Measurements from ENCODE around the gene ZNF554. TPM values are rescaled to one million over a fixed set of nuclear protein-coding genes. Genes with fewer than 3 reads are reported as not detected.
A peak's percentile ranks its signal among the peaks of the same experiment; 100 is the strongest.

Gene ZNF554
- polyA plus RNA-seq (ENCODE audit: insufficient read length), result 11.1 TPM
- long read RNA-seq, donor 1, partial matches to known transcripts, result 0 of 2 reads
- long read RNA-seq, donor 1, other reads (novel, unspliced or antisense), result 0 of 2 reads
- long read RNA-seq, donor 2, result 0 reads
- long read RNA-seq, donor 3, full-length matches to known transcripts, result 3 of 3 reads
- long read RNA-seq, donor 3, partial matches to known transcripts, result 0 of 3 reads
- long read RNA-seq, donor 3, other reads (novel, unspliced or antisense), result 0 of 3 reads
- long read RNA-seq, donor 4, result 0 reads
- long read RNA-seq, donor 5, partial matches to known transcripts, result 0 of 1 reads
- long read RNA-seq, donor 5, other reads (novel, unspliced or antisense), result 0 of 1 reads
- long read RNA-seq, donor 6, partial matches to known transcripts, result 0 of 1 reads
- long read RNA-seq, donor 6, other reads (novel, unspliced or antisense), result 0 of 1 reads
- long read RNA-seq, donor 7, full-length matches to known transcripts, result 7 of 7 reads
- long read RNA-seq, donor 7, partial matches to known transcripts, result 0 of 7 reads
- long read RNA-seq, donor 7, other reads (novel, unspliced or antisense), result 0 of 7 reads
- long read RNA-seq, donor 8, full-length matches to known transcripts, result 2 of 2 reads
- long read RNA-seq, donor 8, partial matches to known transcripts, result 0 of 2 reads
- long read RNA-seq, donor 8, other reads (novel, unspliced or antisense), result 0 of 2 reads

DNA sequence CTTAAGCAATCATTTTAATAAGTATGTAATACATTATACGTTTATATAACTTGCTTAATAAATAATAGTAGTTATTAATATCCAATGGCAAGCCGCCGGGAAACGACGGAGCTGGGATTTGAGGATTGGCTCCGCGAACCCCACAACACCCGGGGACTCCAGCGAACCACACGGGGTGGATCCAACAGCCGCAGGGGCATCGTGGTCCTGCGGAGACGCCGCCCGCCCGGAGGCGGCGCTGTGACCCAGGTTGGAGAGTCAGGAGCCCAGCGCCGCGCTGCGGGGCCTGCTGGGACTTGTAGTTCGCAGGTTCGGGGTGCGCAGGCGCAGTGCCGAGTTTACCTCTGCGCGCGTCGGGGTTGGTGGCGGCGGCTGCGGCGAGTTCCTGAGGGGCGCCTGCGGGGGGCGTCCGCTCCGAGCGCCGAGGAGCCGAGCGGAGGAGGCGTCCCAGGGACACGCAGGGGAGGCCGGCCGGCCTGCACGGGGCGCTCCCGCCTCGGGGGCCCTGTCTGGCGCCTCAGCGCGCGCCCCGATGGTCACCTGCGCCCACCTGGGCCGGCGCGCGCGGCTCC lies at the start of gene ZNF554:
TSS of gene ZNF554 (plus strand) at position 329 of the 572 bp plus-strand sequence. CDS start at position 533, 204 bp downstream.
- peak; percentile 95 for DNase-seq

DNA sequence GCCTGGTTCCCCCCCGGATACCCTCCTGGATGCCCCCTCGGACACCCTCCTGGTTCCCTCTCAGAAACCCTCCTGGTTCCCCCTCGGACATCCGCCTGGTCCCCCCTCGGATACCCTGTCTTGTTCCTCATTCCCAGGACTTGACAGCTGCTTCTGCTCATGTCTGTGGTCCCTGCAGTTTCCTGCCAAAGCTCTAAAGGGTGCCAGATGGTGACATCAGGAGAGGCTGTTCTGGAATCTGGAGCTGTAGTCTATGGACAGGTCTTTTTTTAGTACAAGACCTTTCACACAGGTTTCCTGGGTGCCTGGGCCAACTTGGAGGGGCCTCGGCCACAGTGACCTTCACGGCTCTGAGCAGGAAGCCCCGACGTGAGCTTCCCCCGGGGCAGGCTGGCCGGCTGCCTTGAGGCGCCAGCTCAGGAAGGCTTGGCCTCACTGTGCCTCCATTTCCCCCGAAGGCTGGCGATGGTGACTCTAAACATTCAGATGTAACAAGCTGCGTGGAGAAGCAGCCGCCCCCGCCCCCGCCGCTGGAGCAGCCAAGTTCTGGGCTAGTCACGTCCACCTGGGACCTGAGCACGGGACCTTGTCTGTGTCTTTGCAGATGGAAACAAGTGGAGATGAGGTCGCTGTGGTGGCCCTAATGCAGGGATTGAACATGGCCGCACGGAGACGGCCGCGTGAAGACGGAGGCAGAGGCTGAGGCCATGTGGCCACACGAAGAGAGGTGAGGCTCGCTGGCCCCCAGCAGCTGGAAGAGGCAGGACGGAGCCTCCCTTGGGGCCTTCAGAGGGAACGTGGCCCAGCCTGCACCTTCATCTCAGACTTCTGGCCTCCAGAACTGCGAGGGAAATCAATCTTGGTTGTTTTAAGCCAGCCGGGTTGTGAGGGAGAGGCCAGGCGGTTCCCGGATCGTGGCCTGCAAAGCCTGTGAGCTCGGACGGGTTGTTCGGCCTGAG lies 49.3 kb upstream of the ZNF554 start:
- DNase-seq, result no peak

DNA sequence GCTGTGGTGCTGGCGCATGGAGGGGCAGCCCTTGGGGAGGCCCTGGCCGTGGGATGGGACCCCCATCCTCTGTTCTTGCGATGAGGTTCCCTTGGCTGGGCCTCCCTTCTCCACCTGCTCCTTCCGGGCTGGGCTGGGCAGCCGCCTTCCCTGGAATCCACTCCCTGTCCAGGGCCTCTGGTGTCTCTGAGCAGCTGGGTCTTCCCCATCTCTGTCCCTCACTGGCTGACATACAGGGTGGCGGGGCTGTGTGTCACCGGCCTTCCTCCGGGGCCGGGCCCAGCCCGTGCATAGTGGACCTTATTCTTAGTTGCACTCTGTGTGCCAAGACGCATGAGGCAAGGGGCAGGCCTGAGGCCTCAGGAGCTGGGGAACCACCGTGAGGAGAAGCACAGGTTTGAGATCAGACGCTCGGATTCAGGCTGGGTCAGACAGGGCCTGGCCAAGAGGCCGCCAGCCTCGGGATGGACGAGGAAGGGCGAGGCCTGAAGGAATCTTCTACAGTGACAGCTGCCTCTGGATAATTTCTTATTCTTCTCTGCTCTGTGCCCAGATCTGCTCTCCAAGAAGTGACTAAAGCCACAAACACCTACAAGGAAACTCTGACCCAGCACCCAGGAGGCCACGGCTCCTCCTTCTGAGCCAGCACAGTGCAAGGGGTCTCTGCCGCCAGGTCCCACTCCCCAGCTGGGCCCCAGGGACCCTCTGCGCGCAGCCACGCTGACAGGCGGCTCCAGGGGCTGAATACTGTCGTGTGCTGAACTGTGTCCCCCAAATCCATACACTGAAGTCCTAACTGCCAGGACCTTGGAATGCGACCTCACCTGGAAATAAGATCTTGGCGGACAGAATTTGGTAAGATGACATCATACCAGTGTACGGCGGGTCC lies 47.6 kb upstream of the ZNF554 start:
- DNase-seq, result no peak

GRCh38 chr19:2774083-2774679 lies 45.5 kb upstream of the ZNF554 start:
- DNase-seq, result no peak

DNA sequence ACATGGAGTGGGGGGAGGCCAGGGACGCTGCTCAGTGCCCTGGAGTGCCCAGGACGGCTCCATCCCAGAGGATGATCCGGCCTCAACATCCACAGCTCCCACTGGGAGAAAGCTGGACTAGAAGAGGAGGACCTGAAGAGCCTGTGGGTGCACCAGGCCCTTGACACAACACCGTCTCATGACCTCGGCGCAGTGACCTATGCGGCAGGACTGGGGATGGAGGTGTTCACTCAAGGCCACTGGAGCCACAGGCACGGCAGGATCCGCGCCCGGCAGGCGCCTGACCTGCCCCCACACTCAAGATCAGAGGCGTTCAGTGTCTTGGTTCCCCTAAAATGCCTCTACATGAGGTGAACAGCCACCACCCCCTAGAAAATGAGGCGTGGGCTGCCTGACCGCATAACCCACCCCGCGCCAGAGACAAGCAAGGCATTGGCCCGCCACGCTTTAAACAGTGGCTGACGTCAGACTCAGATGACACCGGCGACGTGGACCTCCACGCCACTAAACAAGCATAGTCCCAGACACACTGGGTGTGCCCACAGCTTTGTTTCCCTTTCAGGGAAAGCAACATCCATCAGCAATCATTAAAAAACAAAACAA lies 44.6 kb upstream of the ZNF554 start:
- no peak for DNase-seq

- no peak for DNase-seq
Observed at GRCh38 chr19:2775556-2776430, 43.9 kb upstream of the ZNF554 start.

- no peak for DNase-seq
Observed at GRCh38 chr19:2777952-2778683, 41.5 kb upstream of the ZNF554 start.

DNA sequence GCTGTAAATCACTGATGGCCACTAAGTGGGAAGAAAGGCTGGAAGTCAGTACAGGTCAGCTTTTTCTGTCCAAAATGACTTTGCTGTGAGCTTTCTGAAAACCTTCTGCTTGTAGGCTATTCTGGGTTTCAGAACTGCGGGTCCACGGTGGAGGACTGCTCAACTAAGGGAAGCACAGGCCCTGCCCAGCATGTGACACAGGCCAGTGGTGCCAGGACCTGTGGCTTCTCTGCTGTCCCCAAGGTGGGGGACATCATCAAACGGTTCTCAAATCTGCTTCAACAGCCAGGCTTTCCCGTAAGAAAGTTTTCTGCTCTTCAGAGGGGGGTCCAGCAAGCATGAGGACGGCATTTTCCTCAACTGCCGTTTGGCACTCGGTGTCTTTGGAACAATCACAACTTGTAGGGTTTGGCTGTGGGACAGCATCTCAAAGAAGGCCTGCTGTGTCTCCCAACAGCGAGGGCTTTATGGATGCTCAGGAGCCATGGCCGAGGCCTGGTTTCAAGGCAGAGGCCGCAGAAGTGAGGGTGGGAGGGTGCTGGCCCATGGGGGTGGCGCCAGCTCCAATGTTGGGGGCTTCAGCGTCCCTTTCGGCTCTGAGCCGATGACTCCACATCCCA lies 40.4 kb upstream of the ZNF554 start:
- DNase-seq, result no peak

GRCh38 chr19:2780284-2780683 lies 39.4 kb upstream of the ZNF554 start:
- DNase-seq, result no peak

- no peak for DNase-seq
Observed at GRCh38 chr19:2782329-2782935, 37.2 kb upstream of the ZNF554 start.

GRCh38 chr19:2782936-2783780 lies 36.5 kb upstream of the ZNF554 start, which contains the start of gene SGTA:
Gene SGTA (minus strand): TSS chr19:2783273. CDS start chr19:2769068, 14,205 bp downstream.
- DNase-seq, result peak; percentile 99

DNA sequence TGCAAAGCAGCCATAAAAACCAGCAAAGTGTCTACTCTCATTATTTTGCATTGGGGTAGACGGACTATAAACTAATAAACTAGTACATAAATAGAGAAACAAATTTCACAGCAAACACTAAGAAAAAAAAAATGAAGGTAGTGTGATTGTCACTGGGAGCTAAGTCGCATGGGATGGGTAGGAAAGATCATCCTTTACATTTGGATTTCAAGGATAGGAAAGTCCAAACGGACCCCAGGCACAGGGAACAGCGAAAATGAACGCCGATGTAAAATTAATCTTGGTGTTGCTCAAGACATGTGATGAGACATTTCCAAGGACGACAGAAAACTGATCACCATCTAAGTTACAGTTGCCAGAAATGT lies 35.9 kb upstream of the ZNF554 start:
- DNase-seq, result no peak

DNA sequence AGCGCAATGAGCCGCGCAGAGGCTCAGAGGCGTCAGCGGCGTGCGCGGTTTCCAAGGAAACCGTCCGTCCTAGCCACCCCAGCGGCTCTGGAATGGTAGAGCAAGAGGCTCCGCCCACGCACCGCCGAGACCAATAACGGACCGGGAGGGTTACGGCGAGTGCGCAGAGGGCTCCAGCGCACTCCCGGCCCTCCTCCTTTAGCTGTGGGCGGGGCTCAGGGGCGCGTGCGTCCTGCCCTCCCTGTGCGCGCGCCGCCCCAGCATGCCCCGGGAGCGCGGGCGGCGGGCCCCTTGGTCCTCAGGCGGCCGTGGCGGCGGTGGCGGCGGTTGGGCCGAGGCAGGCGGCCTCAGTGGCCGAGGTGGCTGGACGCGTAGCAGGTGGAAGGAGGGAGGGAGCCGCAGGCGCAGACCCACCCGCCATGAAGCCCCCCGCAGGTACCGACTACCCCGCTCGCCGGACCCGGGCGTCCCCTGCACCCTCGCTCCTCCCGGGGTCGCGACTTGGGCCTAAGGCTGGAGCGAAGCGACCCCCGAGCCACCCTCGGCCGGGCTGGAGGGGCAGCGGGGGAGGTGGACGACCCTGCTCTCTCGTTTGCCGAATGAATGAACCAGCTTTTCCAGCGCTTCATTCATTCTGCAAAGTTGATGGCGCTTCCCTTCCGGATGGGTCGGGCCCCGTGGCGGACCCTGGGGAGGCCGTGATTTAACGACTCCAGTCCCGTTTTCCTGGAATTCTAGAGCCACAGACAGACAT lies 34.2 kb upstream of the ZNF554 start, which contains the start of gene THOP1:
TSS of gene THOP1 (plus strand) at position 260 of the 754 bp plus-strand sequence. CDS start at position 420, 160 bp downstream.
- peak; percentile 99 for DNase-seq

- DNase-seq, result no peak
Observed at GRCh38 chr19:2787115-2787514, 32.6 kb upstream of the ZNF554 start.

DNA sequence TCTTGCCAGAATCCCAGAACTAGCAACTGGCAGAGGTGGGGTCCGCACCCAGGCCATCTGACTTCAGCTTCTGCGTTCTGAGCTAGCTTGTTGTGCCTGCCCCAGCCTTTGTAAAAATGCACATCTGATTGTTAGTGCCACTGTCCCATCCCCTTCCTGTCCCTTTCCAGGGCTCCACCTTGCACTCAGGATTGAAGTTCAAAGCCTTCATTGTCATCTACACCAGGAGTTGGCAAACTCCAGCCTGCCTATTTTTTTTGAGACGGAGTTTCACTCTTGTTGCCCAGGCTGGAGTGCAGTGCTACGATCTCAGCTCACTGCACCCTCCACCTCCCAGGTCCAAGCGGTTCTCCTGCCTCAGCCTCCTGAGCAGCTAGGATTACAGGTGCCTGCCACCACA lies 31.4 kb upstream of the ZNF554 start:
- no peak for DNase-seq
